GM12878 (cell line): Measurements from ENCODE around the gene PELI2.

ENCODE experiments used
- CREM ChIP-seq: IDR thresholded peaks from 2 replicates; pipeline ENCODE4 v1.6.1; 2014; ENCODE audit warnings: antibody characterized with exemption, low read depth
- TF ChIP-seq, protein P1 (sequence below): IDR thresholded peaks from 2 replicates; pipeline ENCODE4 v1.6.1; 2011; ENCODE audit warnings: low read depth, mild to moderate bottlenecking, low read length, moderate library complexity, borderline replicate concordance; ENCODE audit errors: extremely low read depth
- TF ChIP-seq, protein P2 (sequence below), 3 experiments: IDR thresholded peaks in 2 of 3; conservative IDR thresholded peaks in 1 of 3; 2 replicates each; pipeline ENCODE4 v1.5.1; 2011; ENCODE audit warnings: low read depth in 3 of 3, low read length in 3 of 3, mild to moderate bottlenecking in 3 of 3, control low read depth in 2 of 3, moderate library complexity in 2 of 3, inconsistent platforms in 1 of 3, mixed read lengths in 1 of 3; ENCODE audit not compliant: control insufficient read depth in 2 of 3, insufficient read depth in 1 of 3; ENCODE audit errors: extremely low read depth in 1 of 3

DNA sequence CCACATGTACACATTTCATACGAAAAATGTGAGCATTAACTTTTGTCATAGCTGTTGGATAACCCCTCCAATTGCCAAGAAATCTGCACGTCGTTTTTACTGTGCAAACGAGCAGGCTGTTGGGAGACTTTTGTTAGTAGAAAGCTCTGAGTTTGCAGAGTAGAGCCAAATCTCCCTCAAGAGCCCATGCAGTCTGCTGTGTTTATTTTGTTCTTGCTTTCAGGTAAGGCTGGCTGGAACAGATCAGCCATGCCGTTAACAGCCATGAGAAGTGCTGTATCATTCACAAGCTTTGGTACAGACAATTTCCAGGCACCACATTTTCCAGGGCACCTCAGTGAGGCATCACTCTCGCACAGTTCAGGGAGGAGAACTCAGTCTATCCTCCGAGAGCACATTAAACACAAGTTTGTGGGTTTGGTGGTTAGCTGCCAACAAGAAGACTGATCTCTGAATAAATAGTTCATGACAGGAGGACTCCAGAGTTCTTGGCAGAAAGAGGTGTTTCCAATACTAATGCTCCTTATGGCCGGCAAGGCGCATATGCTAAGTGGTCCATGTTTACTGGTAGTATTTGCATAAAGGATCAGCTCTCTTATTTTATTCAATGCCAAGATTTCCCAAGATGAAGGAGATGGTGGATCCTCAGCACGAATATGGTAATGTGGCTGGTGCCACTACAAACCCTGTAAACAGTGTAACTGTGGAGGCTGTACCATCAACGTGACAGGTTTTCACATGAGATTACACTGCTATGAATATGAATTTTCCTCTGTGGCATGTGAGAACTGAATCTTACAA, 30.3 kb upstream of the PELI2 start:
- TF ChIP-seq, protein P1, sequence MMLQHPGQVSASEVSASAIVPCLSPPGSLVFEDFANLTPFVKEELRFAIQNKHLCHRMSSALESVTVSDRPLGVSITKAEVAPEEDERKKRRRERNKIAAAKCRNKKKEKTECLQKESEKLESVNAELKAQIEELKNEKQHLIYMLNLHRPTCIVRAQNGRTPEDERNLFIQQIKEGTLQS, result no peak
- no peak for TF ChIP-seq CREM
- TF ChIP-seq, protein P2, sequence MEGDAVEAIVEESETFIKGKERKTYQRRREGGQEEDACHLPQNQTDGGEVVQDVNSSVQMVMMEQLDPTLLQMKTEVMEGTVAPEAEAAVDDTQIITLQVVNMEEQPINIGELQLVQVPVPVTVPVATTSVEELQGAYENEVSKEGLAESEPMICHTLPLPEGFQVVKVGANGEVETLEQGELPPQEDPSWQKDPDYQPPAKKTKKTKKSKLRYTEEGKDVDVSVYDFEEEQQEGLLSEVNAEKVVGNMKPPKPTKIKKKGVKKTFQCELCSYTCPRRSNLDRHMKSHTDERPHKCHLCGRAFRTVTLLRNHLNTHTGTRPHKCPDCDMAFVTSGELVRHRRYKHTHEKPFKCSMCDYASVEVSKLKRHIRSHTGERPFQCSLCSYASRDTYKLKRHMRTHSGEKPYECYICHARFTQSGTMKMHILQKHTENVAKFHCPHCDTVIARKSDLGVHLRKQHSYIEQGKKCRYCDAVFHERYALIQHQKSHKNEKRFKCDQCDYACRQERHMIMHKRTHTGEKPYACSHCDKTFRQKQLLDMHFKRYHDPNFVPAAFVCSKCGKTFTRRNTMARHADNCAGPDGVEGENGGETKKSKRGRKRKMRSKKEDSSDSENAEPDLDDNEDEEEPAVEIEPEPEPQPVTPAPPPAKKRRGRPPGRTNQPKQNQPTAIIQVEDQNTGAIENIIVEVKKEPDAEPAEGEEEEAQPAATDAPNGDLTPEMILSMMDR (IDR thresholded peaks at IDR 0.05 in 2 of 3, conservative IDR thresholded peaks at IDR 0.05 in 1 of 3; ENCODE audit: control insufficient read depth in 2 of 3, extremely low read depth in 1 of 3, insufficient read depth in 1 of 3, low read depth in 3 of 3, low read length in 3 of 3), result no peak
